GM13976 (cell line): ENCODE data around the gene GTF3C1.

ENCODE experiments used
- DNase-seq: peaks from one replicate; pipeline ENCODE4 v3.0.0; 2012; ENCODE audit warnings: low spot score
- CTCF ChIP-seq: IDR thresholded peaks from 2 replicates; pipeline ENCODE4 v1.5.1; 2012; ENCODE audit warnings: borderline replicate concordance, mild to moderate bottlenecking; ENCODE audit not compliant: insufficient read depth; ENCODE audit errors: extremely low read depth, missing control alignments, control extremely low read depth
- in situ Hi-C: fragments of 300-500 bp; cut with MboI; formaldehyde crosslinking; loops from one replicate; pipeline ENCODE4 v1.12.0; 2022; ENCODE audit warnings: low sequenced_read_pairs, mixed read lengths, inconsistent platforms; ENCODE audit not compliant: unreplicated experiment

GTF3C1 gene

DNA sequence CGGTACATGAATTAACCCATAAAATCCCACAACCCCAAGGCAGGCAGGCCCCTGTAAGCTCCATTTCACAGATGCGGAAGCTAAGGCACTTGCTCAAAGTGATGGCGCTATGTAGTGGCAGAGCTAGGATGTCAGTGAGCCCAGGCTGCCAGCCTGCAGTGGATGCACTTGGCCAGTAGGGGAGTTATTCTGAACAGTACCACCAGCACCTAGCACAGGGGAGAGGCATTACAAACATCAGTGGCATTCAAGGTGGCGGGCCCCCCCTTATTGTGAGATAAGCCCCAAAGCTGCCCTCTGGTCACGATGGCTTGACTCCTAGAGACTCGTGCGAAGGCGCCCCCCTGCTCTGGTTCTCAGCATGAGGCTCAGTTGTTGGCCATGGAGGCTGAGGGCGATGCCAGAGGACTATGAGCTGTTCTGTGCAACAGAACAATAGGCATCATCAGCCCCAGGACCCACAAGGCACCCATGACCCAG lies 33.8 kb downstream of the GTF3C1 start:
- peak; percentile 67 for DNase-seq
- peak; percentile 17 for TF ChIP-seq CTCF
- in situ Hi-C loops = no loop called here

- TF ChIP-seq CTCF = no peak
- in situ Hi-C loops = no loop called here
Observed at GRCh38 chr16:27514806-27515205, 34.9 kb downstream of the GTF3C1 start.

DNA sequence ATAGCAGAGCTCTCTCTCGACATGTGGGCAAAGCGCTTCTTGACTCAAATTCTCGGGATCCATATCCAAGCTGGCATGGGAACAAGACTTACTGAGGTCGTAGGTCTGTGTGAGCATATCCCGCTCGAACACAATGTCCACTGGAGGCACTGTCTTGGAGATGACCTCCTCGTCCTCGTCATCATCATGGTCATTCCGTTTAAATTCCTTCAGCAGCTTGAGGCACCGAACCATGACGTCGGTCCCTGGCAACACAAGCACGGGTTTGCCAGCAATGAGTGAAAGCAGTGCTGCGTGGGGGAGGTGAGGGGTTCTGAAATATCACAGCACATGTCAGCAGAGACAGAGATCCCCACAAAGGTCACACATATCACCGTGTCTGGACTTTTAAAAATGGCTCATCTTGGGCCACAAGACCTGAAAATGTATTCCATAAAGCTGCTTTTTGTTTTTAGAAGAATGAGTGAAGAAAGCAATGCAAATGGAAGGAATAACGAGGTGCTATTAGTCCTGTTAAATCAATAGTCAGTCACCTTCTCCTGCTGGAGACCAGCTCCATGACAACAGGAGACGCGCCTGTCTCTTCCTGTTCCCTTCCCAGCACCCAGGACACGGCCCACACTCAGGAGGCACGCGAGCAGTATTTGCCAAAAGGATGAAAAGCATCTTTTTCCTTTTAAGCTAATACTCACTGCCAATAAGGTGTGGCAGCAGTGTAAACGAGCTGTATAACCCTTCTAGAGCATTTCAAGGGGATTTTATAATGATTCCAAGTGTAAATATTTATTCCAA lies 37.9 kb downstream of the GTF3C1 start:
- TF ChIP-seq CTCF = no peak
- in situ Hi-C loops = no loop called here
- DNase-seq = no peak

More at GRCh38 chr16:27514806-27515205, 34.9 kb downstream of the GTF3C1 start:
- DNase-seq = no peak

DNA sequence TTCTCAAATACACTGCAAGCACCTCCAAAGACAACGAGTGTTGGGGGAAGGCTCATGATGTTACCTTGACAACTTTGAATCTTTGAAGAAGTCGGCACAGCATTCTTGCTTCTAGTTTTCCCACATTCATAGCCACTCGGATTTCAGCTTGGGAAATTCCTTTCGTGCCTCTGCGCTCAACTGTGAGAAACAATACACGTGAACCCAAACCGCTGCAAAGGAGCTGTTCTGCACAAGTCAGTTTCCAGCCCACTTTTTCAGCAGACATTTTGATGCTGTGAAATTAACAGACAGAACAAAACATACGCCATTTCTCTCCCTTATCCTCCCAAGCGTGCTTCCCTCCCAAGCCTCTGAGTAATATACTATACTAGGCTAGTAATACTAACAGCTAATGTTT lies 41.2 kb downstream of the GTF3C1 start:
- TF ChIP-seq CTCF = no peak
- DNase-seq = no peak
- in situ Hi-C loops = no loop called here

DNA sequence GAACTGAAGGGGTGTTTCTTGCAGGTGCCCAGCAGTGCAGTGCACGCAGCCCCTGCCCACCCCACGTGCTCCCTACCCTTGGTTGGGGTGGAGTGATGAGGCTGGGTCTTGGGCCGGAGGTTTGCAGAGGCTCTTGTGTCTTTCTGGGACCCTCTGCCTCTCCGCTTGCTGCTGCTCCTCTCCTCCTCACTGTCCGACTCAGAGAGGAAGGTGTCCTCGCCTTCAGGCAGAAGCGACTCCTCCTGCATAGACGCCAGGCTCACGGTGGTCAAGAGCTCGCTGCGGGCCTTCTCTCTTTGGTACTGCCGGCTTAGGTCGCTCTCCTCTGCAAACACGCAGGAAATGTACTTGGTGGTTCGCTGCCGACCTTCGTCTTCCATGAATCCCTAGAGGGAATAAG lies 42.9 kb downstream of the GTF3C1 start:
- DNase-seq = no peak
- in situ Hi-C loops = no loop called here
- no peak for TF ChIP-seq CTCF

DNA sequence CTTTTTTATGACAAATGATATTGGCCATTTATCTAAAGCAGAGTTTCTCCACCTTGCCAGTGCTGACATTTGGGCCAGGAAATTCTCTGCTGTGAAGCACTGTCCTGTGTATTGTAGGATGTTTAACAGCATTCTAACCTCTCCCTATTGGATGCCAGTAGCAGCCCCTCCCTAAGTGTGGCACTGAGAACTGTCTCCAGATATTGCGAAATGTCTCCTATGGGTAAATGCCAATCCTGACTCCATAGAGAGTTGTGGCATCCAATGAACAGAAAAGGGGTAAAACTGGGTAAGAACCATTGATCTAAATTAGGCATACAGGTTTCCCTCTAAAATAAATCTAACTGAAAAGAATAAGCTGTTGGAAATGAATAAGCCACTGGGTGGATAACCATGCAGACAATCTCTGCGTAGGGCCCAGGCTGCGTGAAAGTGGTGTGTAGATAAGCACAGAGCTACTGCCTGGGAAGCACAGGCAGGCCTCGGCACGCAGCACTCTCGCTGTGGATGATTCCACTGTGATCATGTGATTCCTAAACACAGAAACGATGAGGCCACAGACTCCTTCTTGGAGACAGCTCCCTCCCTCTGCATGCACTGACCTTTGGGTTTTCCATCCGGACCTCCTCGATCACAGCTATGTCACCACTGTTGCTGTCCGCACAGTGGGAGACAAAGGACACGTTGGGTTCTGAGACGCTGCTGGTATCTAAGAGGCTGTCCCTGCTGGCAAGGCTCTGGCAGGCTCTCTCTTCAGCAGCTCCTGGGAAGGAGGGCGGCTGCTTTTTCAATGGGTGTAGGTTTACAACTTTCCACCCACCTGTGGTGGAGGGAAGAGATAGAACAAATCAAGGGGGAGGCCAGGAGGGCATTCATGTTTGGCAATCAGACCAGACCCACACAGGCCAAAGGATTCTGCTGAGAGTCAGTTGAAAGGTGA lies 44.1 kb downstream of the GTF3C1 start:
- in situ Hi-C loops = no loop called here
- no peak for TF ChIP-seq CTCF
- no peak for DNase-seq
